HEK293 (cell line): Measurements from ENCODE around the gene EMC9.

Experiments used
- CTCF ChIA-PET: fragments of 350-600 bp; formaldehyde crosslinking; extraction: SDS; loops from one replicate; lab custom pipeline; 2021; ENCODE audit warnings: antibody characterized with exemption; lab: Yijun Ruan, JAX
- POLR2A ChIA-PET: fragments of 300-600 bp; formaldehyde crosslinking; extraction: SDS; loops from one replicate; lab custom pipeline; 2020; ENCODE audit warnings: antibody characterized with exemption, inconsistent platforms; lab: Yijun Ruan, JAX
- H3K27ac ChIP-seq: fragments of 200-500 bp; sonication (Bioruptor generic); 2 replicates; pipeline ENCODE4 v1.5.1; 2014; ENCODE audit warnings: low read depth, low read length, control low read depth, inconsistent platforms; ENCODE audit errors: extremely low read depth
- H3K36me3 ChIP-seq, 2 experiments: fragments of 200-500 bp in 1 of 2; sonication (Bioruptor generic) in 1 of 2; 1 replicate in 1 of 2; 2 replicates in 1 of 2; pipeline ENCODE4 v1.5.1; 2014 to 2017; ENCODE audit warnings: inconsistent platforms in 2 of 2, low read length in 2 of 2; ENCODE audit not compliant: control insufficient read depth in 2 of 2, insufficient read depth in 1 of 2
- H3K4me1 ChIP-seq: fragments of 200-500 bp; sonication (Bioruptor generic); 2 replicates; pipeline ENCODE4 v1.5.1; 2014; ENCODE audit warnings: mild to moderate bottlenecking, low read length, inconsistent platforms; ENCODE audit not compliant: control insufficient read depth, insufficient read depth
- H3K4me3 ChIP-seq: 2 replicates; pipeline ENCODE4 v1.5.1; 2011; ENCODE audit warnings: low read depth, mild to moderate bottlenecking, control low read depth, low read length, moderate library complexity
- H3K9me3 ChIP-seq: fragments of 200-500 bp; sonication (Bioruptor generic); 2 replicates; pipeline ENCODE4 v1.5.1; 2014; ENCODE audit warnings: low read depth, low read length, inconsistent platforms; ENCODE audit not compliant: control insufficient read depth, insufficient read depth
- PRDM1 ChIP-seq: fragments of 450-650 bp; formaldehyde crosslinking; IDR thresholded peaks from 2 replicates; pipeline ENCODE4; 2016; ENCODE audit warnings: missing biosample characterization, missing genetic modification characterization
- SP3 ChIP-seq: fragments of 450-650 bp; formaldehyde crosslinking; IDR thresholded peaks from 2 replicates; pipeline ENCODE4 v1.5.1; 2016; ENCODE audit warnings: missing biosample characterization, missing genetic modification characterization
- ZNF792 ChIP-seq: fragments of 450-650 bp; formaldehyde crosslinking; IDR thresholded peaks from 2 replicates; pipeline ENCODE4 v1.5.1; 2016; ENCODE audit warnings: missing biosample characterization, missing genetic modification characterization
- TF ChIP-seq, protein P1 (sequence below): fragments of 450-650 bp; formaldehyde crosslinking; IDR thresholded peaks from 2 replicates; pipeline ENCODE4 v1.5.1; 2017; ENCODE audit warnings: missing biosample characterization, missing genetic modification characterization
- TF ChIP-seq, protein P2 (sequence below): fragments of 450-650 bp; formaldehyde crosslinking; IDR thresholded peaks from 2 replicates; pipeline ENCODE4 v1.5.1; 2016; ENCODE audit warnings: missing biosample characterization, missing genetic modification characterization, low read depth
- TF ChIP-seq, protein P3 (sequence below): fragments of 450-650 bp; formaldehyde crosslinking; IDR thresholded peaks from 2 replicates; pipeline ENCODE4 v1.5.1; 2016; ENCODE audit warnings: missing biosample characterization, missing genetic modification characterization
- TF ChIP-seq, protein P4 (sequence below): fragments of 450-650 bp; formaldehyde crosslinking; IDR thresholded peaks from 2 replicates; pipeline ENCODE4 v1.5.1; 2017; ENCODE audit warnings: missing biosample characterization, missing genetic modification characterization

EMC9 gene

DNA sequence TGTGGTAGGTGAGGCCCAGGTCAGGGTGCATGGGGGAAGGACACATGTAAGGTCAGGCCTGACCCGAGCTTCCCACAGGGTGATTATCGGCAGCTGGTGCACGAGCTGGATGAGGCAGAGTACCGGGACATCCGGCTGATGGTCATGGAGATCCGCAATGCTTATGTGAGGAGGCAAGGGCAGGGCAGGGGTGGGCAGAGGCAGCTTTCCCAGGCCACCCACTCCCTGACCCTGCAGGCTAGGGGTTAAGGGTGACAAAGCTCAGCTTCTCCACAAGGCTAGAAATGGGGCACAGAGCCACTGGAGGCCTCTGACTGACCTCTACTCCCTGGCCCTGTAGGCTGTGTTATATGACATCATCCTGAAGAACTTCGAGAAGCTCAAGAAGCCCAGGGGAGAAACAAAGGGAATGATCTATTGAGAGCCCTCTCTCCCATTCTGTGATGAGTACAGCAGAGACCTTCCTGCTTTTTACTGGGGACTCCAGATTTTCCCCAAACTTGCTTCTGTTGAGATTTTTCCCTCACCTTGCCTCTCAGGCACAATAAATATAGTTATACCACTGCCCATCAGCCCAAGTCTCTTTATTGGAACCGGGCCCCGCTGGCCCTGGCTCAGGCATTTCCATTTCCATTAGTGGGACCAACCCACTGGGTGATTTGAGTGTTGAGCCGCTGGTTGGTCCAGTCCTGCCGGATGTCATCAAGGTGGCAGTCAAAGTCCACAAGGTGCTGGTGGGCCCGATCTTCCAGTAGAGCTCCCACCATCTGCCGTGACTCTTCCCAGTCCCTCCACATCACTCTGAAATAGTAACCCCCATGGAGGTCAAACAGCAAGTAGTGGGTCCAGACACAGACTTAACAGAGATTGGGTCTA is 2.8 kb downstream of the EMC9 start:
- Histone ChIP-seq H3K36me3 (peaks cover 11 to 33% of the 10 kb centered on the region in 2 experiments), H3K9me3 (no peaks in the 10 kb centered on the region), H3K27ac (0 out of 2 replicates have a peak overlapping the region, but pooled peaks have one; percentile 35), H3K4me1 (peaks cover 4% of the 10 kb centered on the region; the same call in 1 of the 2 replicates), H3K4me3 (no peak overlapping the region)
- ChIA-PET CTCF (interaction anchor here (1.0 kb wide), 1 partner anchor 169 kb away, joined by 3 read pairs; the partner anchor contains the start of gene CIDEB), POLR2A (interaction anchor here (0.7 to 7.3 kb wide), 6 partner anchors 8 to 75 kb away, joined by 3 to 163 read pairs (median 22); partner anchors contain the start of genes CHMP4A, DCAF11, IRF9 and NRL)
- TF ChIP-seq, protein P1, sequence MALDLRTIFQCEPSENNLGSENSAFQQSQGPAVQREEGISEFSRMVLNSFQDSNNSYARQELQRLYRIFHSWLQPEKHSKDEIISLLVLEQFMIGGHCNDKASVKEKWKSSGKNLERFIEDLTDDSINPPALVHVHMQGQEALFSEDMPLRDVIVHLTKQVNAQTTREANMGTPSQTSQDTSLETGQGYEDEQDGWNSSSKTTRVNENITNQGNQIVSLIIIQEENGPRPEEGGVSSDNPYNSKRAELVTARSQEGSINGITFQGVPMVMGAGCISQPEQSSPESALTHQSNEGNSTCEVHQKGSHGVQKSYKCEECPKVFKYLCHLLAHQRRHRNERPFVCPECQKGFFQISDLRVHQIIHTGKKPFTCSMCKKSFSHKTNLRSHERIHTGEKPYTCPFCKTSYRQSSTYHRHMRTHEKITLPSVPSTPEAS: no peak
- TF ChIP-seq, protein P2, sequence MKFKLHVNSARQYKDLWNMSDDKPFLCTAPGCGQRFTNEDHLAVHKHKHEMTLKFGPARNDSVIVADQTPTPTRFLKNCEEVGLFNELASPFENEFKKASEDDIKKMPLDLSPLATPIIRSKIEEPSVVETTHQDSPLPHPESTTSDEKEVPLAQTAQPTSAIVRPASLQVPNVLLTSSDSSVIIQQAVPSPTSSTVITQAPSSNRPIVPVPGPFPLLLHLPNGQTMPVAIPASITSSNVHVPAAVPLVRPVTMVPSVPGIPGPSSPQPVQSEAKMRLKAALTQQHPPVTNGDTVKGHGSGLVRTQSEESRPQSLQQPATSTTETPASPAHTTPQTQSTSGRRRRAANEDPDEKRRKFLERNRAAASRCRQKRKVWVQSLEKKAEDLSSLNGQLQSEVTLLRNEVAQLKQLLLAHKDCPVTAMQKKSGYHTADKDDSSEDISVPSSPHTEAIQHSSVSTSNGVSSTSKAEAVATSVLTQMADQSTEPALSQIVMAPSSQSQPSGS: peak; percentile 72

DNA sequence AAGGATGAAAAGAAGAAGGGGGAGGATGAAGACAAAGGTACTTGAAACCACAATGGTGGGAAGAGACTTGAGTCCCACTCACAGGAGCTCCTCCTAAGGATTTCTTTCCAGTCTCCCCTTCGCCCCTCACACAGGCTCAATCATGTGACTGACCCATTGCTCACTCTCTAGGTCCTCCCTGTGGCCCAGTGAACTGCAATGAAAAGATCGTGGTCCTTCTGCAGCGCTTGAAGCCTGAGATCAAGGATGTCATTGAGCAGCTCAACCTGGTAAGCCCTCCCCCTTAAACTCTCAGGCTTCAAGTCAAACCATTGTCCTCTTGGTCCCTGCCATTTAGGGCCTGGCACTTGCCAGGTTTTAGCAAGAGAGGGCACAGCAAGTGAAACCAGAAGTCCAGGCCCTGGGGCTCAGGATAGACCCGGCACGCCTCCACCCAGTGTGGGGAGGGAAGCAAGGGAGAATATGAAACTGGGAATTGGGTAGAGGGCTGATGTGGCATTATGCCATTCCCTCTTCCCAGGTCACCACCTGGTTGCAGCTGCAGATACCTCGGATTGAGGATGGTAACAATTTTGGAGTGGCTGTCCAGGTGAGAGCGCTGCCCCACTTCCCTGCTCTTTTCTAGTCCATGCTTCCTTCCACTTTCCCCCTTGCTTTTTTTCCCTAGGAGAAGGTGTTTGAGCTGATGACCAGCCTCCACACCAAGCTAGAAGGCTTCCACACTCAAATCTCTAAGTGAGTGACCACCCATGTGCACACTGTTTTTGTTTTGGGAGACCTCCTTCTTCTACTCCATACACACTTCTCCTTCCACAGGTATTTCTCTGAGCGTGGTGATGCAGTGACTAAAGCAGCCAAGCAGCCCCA is 3.6 kb downstream of the EMC9 start:
- ChIA-PET CTCF (interaction anchor here (0.6 to 1.2 kb wide), 5 partner anchors 8 to 294 kb away, joined by 3 to 4 read pairs (median 3); partner anchors contain the start of genes CIDEB, IRF9 and PSME2), POLR2A (interaction anchor here (0.6 to 7.3 kb wide), 7 partner anchors 9 to 75 kb away, joined by 3 to 163 read pairs (median 21); partner anchors contain the start of genes CHMP4A, DCAF11, IRF9 and NRL)
- H3K9me3 ChIP-seq: no peaks in the 10 kb centered on the region
- TF ChIP-seq PRDM1 (tag by site-specific recombination) (0 out of 2 replicates have a peak, but pooled peaks have one; percentile 17), SP3 (no peak), ZNF792 (tag by site-specific recombination) (no peak)
- TF ChIP-seq, protein P3, sequence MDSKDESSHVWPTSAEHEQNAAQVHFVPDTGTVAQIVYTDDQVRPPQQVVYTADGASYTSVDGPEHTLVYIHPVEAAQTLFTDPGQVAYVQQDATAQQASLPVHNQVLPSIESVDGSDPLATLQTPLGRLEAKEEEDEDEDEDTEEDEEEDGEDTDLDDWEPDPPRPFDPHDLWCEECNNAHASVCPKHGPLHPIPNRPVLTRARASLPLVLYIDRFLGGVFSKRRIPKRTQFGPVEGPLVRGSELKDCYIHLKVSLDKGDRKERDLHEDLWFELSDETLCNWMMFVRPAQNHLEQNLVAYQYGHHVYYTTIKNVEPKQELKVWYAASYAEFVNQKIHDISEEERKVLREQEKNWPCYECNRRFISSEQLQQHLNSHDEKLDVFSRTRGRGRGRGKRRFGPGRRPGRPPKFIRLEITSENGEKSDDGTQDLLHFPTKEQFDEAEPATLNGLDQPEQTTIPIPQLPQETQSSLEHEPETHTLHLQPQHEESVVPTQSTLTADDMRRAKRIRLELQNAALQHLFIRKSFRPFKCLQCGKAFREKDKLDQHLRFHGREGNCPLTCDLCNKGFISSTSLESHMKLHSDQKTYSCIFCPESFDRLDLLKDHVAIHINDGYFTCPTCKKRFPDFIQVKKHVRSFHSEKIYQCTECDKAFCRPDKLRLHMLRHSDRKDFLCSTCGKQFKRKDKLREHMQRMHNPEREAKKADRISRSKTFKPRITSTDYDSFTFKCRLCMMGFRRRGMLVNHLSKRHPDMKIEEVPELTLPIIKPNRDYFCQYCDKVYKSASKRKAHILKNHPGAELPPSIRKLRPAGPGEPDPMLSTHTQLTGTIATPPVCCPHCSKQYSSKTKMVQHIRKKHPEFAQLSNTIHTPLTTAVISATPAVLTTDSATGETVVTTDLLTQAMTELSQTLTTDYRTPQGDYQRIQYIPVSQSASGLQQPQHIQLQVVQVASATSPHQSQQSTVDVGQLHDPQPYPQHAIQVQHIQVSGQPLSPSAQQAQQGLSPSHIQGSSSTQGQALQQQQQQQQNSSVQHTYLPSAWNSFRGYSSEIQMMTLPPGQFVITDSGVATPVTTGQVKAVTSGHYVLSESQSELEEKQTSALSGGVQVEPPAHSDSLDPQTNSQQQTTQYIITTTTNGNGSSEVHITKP: peak; percentile 78; the same call in 1 of the 2 replicates
- TF ChIP-seq, protein P4, sequence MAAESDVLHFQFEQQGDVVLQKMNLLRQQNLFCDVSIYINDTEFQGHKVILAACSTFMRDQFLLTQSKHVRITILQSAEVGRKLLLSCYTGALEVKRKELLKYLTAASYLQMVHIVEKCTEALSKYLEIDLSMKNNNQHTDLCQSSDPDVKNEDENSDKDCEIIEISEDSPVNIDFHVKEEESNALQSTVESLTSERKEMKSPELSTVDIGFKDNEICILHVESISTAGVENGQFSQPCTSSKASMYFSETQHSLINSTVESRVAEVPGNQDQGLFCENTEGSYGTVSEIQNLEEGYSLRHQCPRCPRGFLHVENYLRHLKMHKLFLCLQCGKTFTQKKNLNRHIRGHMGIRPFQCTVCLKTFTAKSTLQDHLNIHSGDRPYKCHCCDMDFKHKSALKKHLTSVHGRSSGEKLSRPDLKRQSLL (tag by site-specific recombination): 0 out of 2 replicates have a peak, but pooled peaks have one; percentile 9
- H3K4me3 ChIP-seq: no peak overlapping the region
- H3K27ac ChIP-seq: no peak overlapping the region
- peaks cover 11 to 27% of the 10 kb centered on the region in 2 experiments for H3K36me3 ChIP-seq
- peaks cover 4% of the 10 kb centered on the region; the same call in 1 of the 2 replicates for H3K4me1 ChIP-seq
